Measurements from ENCODE around the gene EPHA1. TPM values are rescaled to one million over a fixed set of nuclear protein-coding genes. Genes with fewer than 3 reads are reported as not detected.

Gene EPHA1
- total RNA-seq, 4 donors from 2014 or later, result 0.87 to 3.6 TPM; not detected in 2

- Histone ChIP-seq H3K4me1 (peaks cover 0 to 18% (median 6%) of the 10 kb centered on the region in 4 donors), H3K27ac (no peak overlapping the region), H3K9me3 (no peaks in the 10 kb centered on the region), H3K36me3 (no peaks in the 10 kb centered on the region), H3K27me3 (no peaks in the 10 kb centered on the region), H3K4me3 (no peak overlapping the region)
- no peak for DNase-seq (ENCODE audit: low spot score in 2 of 2)
- TF ChIP-seq POLR2A (IDR thresholded peaks at IDR 0.05) (no peak), EP300 (IDR thresholded peaks at IDR 0.05) (no peak)
- TF ChIP-seq, protein P1, sequence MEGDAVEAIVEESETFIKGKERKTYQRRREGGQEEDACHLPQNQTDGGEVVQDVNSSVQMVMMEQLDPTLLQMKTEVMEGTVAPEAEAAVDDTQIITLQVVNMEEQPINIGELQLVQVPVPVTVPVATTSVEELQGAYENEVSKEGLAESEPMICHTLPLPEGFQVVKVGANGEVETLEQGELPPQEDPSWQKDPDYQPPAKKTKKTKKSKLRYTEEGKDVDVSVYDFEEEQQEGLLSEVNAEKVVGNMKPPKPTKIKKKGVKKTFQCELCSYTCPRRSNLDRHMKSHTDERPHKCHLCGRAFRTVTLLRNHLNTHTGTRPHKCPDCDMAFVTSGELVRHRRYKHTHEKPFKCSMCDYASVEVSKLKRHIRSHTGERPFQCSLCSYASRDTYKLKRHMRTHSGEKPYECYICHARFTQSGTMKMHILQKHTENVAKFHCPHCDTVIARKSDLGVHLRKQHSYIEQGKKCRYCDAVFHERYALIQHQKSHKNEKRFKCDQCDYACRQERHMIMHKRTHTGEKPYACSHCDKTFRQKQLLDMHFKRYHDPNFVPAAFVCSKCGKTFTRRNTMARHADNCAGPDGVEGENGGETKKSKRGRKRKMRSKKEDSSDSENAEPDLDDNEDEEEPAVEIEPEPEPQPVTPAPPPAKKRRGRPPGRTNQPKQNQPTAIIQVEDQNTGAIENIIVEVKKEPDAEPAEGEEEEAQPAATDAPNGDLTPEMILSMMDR (IDR thresholded peaks at IDR 0.05), result no peak
- 83 to 85% methylated on average over 4 of the region's 4 CpGs for WGBS, 2 donors
Measured at GRCh38 chr7:143373255-143373794, 35.3 kb downstream of the EPHA1 start.

- H3K27ac ChIP-seq, result peak overlapping the region in 2 of 4 donors; percentile 18 to 40
- TF ChIP-seq, protein P1 (IDR thresholded peaks at IDR 0.05), result peak in 1 of 5 experiments; percentile 3
- no peak for TF ChIP-seq POLR2A (IDR thresholded peaks at IDR 0.05)
- peak in 1 of 2 donors; percentile 55 for TF ChIP-seq EP300 (IDR thresholded peaks at IDR 0.05)
- DNase-seq (ENCODE audit: low spot score in 2 of 2), result peak; percentile 49 to 67
- no peaks in the 10 kb centered on the region for H3K9me3 ChIP-seq
- WGBS, 2 donors, result 30 to 38% methylated on average over 4 of the region's 4 CpGs
- H3K36me3 ChIP-seq, result no peaks in the 10 kb centered on the region
- H3K4me1 ChIP-seq, result peaks cover 0 to 18% (median 6%) of the 10 kb centered on the region in 4 donors
- no peak overlapping the region for H3K4me3 ChIP-seq
- no peaks in the 10 kb centered on the region for H3K27me3 ChIP-seq
Measured at GRCh38 chr7:143372070-143372469, 36.6 kb downstream of the EPHA1 start.

GRCh38 chr7:143369678-143370651, 38.7 kb downstream of the EPHA1 start:
- DNase-seq (ENCODE audit: low spot score in 2 of 2), result no peak
- 77 to 82% methylated on average over 12 of the region's 12 CpGs for WGBS, 2 donors
- Histone ChIP-seq H3K4me3 (no peak overlapping the region), H3K4me1 (peaks cover 0 to 11% (median 2%) of the 10 kb centered on the region in 4 donors), H3K36me3 (no peaks in the 10 kb centered on the region), H3K27ac (no peak overlapping the region), H3K27me3 (no peaks in the 10 kb centered on the region), H3K9me3 (no peaks in the 10 kb centered on the region)
- TF ChIP-seq, protein P1 (IDR thresholded peaks at IDR 0.05), result no peak

- TF ChIP-seq, protein P1 (IDR thresholded peaks at IDR 0.05), result no peak
- TF ChIP-seq POLR2A (IDR thresholded peaks at IDR 0.05), result no peak
- TF ChIP-seq EP300 (IDR thresholded peaks at IDR 0.05), result no peak
- DNase-seq (ENCODE audit: low spot score in 2 of 2), result no peak
- WGBS, 2 donors, result 94% methylated on average over 1 of the region's 1 CpG
- no peaks in the 10 kb centered on the region for H3K9me3 ChIP-seq
- no peak overlapping the region for H3K4me3 ChIP-seq
- no peak overlapping the region for H3K27ac ChIP-seq
- H3K36me3 ChIP-seq, result no peaks in the 10 kb centered on the region
- H3K4me1 ChIP-seq, result peaks cover 0 to 11% (median 0%) of the 10 kb centered on the region in 4 donors
- H3K27me3 ChIP-seq, result peaks cover 0 to 10% of the 10 kb centered on the region in 2 donors
Measured at GRCh38 chr7:143368387-143368786, 40.3 kb downstream of the EPHA1 start.

DNA sequence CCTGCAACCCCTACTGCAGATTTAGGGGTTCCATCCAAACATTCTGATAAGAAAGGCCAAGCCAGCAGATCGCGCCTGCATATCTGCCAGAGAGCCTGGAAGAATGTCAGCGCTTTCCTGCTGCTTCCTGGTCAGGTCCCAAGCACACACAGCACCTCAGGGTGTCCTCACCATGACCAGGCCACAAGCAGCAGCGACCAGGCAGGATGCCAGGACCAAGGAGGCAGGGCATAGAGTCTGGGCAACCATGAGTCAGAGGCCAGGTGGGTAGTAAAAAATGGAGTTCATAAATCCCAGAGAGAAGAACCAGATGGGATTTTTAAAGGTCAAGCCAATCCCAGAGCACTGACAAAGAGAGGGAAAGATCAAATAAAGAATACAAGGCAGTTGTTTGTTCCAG, 40.7 kb downstream of the EPHA1 start:
- 86 to 91% methylated on average over 4 of the region's 4 CpGs for WGBS, 2 donors

More for the DNA sequence above, 40.7 kb downstream of the EPHA1 start:
- no peaks in the 10 kb centered on the region for H3K9me3 ChIP-seq
- peaks cover 0 to 14% (median 0%) of the 10 kb centered on the region in 4 donors for H3K4me1 ChIP-seq
- TF ChIP-seq, protein P1 (IDR thresholded peaks at IDR 0.05), result no peak
- TF ChIP-seq EP300 (IDR thresholded peaks at IDR 0.05), result no peak
- TF ChIP-seq POLR2A (IDR thresholded peaks at IDR 0.05), result no peak
- no peak overlapping the region for H3K4me3 ChIP-seq
- H3K27me3 ChIP-seq, result peaks cover 0 to 14% of the 10 kb centered on the region in 2 donors
- DNase-seq (ENCODE audit: low spot score in 2 of 2), result no peak
- H3K27ac ChIP-seq, result no peak overlapping the region
- H3K36me3 ChIP-seq, result no peaks in the 10 kb centered on the region

Data from tibial nerve (tissue), 4 donors.